GM08714 (cell line): Measurements from ENCODE around the gene TREM1.
"Not testable (repeated sequence)": the region's sequence is repeated elsewhere in the genome, so short reads cannot be mapped to it uniquely, and the experiment has no call there.

Experiments used
- H3K4me3 ChIP-seq: fragments of 200-500 bp; sonication (Bioruptor generic); 2 replicates; pipeline ENCODE4 v1.5.1; 2014; ENCODE audit warnings: mild to moderate bottlenecking, low read length, inconsistent platforms
- ZNF274 ChIP-seq: IDR thresholded peaks from 2 replicates; pipeline ENCODE4 v1.6.1; 2012; ENCODE audit warnings: mild to moderate bottlenecking, low read depth, low read length

The TREM1 gene

DNA sequence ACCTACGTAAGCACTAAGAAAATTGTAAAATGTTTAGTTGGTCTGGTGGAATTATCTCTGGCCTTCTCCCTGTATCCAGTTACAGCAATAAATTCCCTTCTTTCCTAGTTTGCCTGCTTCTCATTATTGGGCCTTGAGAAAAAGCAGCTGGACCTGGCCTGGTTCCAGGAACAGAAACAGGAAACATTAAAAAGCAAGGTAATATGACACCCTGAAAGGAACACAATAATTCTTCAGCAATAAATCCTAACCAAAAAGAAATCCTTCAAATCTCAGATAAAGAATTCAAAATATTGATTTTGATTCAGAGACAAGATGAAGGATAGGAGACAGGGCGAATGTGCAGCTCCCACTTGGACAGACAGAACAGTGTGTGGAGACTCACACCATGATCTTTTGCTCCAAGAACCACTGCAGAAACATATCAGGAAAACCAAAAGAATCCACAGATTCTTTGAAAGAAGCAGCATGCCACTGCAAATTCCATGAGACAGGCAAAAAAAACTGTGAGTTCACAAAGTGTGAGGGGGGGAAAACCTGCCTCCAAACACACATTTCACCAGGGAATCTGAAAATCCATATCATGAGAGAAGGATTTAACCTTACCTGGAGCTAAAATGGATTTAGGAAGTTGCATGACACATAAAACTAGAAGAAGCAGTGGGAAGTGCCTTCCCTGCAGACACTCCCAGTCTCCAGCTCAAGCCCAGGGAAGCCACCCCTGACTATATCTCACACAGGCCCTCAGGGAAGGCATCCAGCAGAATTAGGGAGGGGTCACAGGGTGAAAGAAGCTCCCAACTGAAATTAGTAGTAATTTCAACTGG, 28.9 kb downstream of the TREM1 start:
- no peak overlapping the region for H3K4me3 ChIP-seq
- no peak for TF ChIP-seq ZNF274

DNA sequence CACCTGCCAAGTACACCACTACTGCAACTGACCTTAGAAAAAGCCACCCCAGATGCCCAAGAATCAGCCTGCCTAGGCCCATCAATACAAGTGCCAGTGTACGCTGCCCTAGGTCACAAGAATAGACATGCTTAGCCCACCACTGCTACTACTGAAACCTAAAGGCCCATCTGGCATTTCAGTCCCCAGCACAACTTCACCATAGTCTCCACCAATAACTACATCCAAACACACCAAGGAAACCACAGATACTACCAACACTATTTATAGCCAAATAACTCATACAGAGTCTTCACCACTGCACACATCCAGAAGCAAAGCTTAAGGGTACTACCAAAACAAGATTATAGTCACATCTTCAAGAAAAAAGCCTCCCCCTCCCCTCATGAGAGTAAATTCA, 30.1 kb downstream of the TREM1 start:
- no peak overlapping the region; the same call in 1 of the 2 replicates for H3K4me3 ChIP-seq
- no peak for TF ChIP-seq ZNF274

DNA sequence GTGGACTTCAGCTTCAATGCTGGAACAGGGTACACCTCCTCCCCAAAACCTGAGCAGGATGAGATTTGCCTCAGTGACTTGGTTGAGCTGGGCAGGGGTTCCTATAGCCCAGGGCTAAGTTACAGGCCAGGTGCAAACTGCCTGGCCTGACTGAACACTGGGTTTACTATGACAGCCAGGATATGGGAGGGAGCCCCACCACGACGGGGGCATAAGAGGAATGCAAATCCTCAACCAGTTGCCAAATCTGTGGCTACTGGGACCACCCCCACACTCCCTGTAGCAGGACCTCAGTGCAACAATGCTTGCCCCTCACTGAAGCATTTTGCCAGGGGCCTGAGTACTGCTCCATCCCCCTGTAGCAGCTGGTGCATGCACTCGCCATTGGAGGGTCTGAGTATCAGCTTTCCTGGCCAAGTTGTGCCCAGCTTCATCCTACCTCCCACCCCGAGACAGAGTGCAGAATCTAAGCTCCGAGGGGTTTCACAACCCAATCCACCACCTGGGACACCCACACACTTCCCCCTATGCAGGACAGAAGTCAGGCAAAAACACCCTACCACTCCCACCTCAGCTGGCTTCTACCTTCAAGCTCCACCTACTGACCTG, 30.7 kb downstream of the TREM1 start:
- TF ChIP-seq ZNF274, result no peak
- no peak overlapping the region; the same call in 1 of the 2 replicates for H3K4me3 ChIP-seq

DNA sequence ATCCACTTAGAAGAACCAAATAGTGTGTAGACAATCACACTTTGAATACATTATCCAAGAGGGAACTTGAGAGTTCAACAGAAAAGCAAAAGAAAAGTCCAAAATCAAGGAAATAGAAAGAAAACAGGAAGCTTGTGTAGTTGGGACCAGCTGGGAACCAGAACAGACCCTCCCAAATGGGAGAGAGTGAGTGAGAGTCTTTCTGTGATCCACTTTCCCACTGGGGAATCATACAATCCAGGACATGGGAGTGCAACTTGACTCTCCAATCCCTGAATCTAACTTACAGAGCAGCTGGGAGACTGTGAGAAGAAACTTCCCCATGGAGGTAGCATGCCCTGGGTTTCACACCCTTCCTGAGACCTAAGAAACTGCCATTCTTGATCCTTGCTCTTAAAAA, 31.4 kb downstream of the TREM1 start:
- TF ChIP-seq ZNF274, result no peak
- no peak overlapping the region for H3K4me3 ChIP-seq

DNA sequence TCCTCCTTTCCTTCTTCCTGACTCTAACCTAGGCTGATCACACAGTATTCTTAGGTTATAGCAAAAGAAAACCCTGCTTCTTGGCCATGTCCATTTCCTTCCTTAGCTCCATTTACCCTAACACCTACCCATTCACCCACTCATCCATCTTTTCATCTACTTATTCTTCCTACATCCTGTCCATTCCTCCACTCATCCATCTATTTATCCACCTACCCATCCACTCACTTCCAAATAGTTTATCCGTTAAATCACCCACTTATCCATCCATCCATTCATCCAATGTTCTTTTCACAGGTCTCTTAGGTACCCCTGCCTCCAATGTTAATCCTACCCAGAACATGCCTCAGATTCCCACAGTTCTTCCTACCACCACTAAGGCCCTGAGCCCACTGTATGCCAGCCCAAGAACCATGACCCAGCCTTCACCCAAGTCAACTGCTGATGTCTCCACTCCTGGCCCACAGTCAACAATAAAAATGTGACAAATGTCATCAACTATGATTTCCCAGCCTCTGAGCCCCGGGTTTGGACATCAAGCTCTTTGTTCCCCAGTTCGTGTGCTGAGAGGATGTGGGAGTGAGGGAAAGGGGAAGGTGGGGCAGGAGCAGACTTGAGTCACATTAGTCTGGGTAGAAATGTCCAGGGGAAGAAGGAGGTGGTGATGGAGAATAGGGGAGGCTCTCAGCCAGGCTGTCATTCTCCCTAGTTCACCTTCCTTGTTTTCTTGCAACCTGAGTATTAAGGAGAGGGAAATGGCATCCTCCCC, 33.9 kb downstream of the TREM1 start:
- H3K4me3 ChIP-seq, result no peak overlapping the region
- no peak for TF ChIP-seq ZNF274

DNA sequence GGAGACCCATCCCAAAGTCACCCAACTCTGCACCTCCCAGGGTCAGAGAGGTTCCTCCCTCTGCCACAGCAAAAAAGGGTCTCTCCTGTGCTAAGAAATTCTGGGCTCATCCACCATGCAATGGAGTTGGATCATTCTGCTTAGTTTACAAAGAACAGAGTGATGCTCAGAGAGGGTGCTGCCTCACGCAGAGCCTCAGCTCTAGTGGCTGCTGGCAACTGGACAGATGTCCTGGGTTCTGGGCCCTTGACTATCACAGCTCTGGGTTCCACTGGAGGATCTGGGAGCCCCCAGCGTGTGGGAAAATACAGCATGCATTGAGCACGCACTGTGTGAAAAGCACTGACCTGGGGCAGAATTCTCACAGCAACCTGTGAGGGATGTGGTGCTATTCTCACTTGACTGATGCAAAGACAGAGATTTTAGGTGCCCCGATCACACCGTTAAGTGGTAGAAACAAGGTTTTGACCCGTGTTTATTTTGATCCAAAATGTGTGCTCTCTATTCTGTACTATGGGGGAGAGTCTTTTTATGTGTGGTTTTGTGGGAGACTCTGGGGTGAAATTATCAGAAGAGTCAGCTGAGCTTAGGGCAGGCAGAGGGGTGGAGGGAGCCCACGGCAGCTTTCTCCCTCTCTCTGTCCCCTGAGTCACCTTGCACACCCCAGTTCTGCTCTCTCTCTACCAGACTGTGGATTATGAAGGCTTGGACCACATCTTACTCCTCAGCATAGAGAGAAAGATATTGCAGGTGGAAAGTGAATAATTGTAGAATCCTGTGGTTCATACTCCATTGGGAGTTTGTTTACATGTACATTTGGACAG, 38.4 kb downstream of the TREM1 start:
- no peak for TF ChIP-seq ZNF274
- no peak overlapping the region for H3K4me3 ChIP-seq

DNA sequence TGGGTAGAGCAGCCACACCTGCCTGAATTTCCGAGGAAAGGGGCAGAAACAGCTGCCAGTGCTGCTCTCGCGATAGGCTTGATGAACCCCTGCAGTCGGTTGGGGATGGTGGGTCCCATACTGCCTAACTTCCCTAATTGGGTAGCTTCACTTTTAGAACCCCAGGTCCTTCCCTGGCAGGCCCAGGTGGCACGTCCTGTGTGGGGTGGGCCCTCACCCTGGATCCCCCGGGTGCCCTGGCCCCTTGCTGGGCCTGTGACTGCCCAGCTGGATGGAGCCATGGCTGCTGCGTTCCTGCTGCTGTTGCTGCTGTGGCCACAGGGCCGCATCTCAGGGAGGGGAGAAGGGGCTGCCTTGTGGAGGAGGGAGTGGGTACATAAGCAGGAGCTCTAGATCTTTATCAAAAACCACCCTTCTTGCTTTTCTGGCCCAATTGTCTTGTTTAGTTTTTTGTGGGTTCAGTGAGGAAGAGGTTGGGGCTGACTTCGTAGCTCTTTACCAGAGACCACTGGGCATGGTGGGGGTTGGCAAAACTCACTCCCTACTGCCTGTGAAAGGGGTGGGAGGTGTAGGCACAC, 39.1 kb downstream of the TREM1 start:
- TF ChIP-seq ZNF274, result no peak

DNA sequence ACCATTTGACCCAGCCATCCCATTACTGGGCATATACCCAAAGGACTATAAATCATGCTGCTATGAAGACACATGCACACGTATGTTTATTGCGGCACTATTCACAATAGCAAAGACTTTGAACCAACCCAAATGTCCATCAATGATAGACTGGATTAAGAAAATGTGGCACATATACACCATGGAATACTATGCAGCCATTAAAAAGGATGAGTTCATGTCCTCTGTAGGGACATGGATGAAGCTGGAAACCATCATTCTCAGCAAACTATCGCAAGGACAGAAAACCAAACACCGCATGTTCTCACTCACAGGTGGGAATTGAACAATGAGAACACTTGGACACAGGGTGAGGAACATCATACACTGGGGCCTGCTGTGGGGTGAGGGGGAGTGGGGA, 40.0 kb downstream of the TREM1 start:
- not testable (repeated sequence) for H3K4me3 ChIP-seq

More for the DNA sequence above, 39.1 kb downstream of the TREM1 start:
- no peak overlapping the region for H3K4me3 ChIP-seq

DNA sequence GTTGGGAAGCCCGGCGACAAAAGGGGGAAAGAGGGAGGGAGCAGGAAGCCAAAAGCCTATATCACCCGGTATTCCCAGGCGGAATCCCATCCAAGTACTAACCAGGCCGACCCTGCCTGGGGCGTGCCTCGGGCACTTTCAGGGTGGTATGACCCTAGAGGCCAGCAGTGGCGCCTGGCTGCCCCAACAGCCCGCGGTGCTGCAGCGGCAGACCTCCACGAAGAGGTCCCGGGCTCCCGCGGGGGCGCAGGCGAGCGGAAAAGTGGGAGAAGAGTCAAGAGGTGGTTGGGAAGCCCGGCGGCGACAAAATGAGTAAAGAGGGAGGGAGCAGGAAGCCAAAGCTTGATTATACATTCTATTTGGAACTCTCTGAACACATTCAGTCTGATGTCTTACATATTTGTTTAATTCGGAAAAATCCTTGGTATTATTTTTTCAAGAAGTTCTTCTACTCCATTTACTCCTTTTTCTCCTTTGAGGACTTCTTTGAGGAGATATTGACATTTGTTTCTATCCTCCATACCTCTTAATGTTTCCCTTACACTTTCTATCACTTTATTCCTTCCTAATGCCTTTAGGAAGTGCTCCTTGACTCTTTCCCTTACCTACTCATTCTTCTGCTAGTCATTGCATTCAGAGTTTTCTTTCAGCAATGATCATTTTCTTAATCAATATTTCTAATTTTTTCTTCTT, 46.9 kb downstream of the TREM1 start:
- no peak overlapping the region for H3K4me3 ChIP-seq
- no peak for TF ChIP-seq ZNF274

DNA sequence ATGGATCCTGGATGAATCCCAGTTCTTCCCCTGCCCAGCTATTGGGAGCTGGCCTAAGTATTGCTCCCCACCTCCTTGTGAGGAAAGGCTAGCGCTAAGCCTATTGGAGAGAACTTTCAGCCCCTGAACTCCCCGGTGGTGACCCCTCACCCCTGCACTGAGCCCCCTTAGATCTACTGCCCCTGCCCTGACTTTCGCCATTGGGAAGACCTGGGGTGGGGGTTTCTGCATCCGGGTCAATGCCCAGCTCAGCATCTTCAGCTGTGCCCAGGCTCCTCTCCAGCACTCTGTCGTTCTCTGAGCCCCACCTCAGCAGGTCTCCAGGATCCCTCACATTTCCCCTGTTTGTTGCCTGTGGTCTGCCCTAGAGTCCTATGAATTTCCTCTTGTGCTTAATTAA, 49.4 kb downstream of the TREM1 start:
- TF ChIP-seq ZNF274, result no peak
- H3K4me3 ChIP-seq, result no peak overlapping the region

DNA sequence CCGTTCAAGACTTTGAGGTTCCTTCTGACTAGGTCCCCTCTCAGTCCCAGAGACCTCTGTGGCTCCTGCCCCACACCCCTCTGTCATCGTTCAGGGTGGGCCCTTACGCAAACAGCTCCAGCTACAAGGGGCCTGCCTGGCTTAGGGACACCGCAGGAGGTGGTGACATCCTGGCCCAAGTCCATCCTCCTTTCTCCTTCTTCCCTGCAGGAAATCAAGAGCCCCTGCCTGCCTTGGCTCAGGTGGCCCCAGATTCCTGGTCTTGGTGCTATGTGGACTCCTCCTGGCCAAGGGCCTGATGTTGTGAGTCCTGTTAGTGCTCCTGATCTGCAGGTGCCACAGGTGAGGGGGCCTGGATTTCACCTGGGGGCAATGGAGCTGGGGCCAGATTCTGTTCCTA, 50.2 kb downstream of the TREM1 start:
- TF ChIP-seq ZNF274, result no peak
- no peak overlapping the region for H3K4me3 ChIP-seq

DNA sequence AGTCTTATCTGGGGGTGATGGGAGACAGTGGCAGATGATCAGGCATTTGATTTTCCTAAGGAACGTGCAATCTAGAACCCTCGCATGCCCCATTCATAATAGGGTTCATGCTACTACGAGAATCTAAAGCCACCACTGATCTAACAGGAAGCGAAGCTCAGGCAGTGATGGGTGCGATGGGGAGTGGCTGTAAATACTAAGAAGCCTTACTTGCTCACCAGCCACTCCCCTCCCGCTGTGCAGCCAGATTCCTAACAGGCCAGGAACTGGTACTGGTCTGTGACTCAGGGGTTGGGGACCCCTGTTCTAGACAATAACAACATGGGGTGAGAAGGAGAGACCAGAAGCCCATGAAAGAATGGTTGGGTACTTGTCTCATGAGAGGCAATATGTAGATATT, 53.8 kb downstream of the TREM1 start:
- H3K4me3 ChIP-seq, result no peak overlapping the region
- TF ChIP-seq ZNF274, result no peak

DNA sequence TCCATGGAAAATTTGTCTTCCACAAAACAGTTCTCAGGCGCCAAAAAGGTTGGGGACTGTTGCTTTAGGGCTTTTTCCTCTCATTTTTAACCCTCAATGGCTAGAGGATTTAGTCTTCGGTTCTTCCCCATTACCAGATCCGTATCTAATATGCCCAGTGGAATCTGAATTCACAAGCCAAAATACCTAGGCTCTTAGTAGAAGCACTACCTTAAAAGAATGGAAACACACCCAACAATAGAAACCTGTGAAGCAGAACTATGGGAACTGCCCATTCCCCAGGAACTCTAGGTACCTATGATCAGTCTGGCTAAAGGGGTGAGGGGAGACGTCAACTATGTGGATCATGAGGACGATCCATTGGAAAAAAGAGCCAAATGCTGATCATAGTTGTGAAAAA, 55.2 kb downstream of the TREM1 start:
- TF ChIP-seq ZNF274, result no peak
- H3K4me3 ChIP-seq, result no peak overlapping the region
